Sigmoid colon (tissue), 7 donors: ENCODE data around the gene METAP2. TPM values are rescaled to one million over a fixed set of nuclear protein-coding genes. Genes with fewer than 3 reads are reported as not detected.

Source experiments
- DNase-seq: peaks from one replicate; pipeline ENCODE4 v3.0.0-alpha.2; 2019
- H3K27ac ChIP-seq, 4 donors: fragments of 200-600 bp; sonication (generic); one replicate each; pipeline ENCODE4 v1.5.1; 2016 to 2019; ENCODE audit warnings: mild to moderate bottlenecking in 1 of 4
- H3K27me3 ChIP-seq, 3 donors: fragments of 200-600 bp; sonication (generic); one replicate each; pipeline ENCODE4 v1.5.1; 2019; ENCODE audit warnings: mild to moderate bottlenecking in 1 of 3
- H3K36me3 ChIP-seq, 4 donors: fragments of 200-600 bp; sonication (generic); one replicate each; pipeline ENCODE4 v1.5.1; 2016 to 2019
- H3K4me1 ChIP-seq, 4 donors: fragments of 200-600 bp; sonication (generic); one replicate each; pipeline ENCODE4 v1.5.1; 2017 to 2019
- H3K4me3 ChIP-seq, 4 donors: fragments of 200-600 bp; sonication (generic); one replicate each; pipeline ENCODE4 v1.5.1; 2017 to 2019; ENCODE audit warnings: mild to moderate bottlenecking in 2 of 4, moderate library complexity in 1 of 4
- H3K9me3 ChIP-seq, 4 donors: fragments of 200-600 bp in 3 of 4; sonication (generic) in 3 of 4; one replicate each; pipeline versions ENCODE4 v1.5.1 to v1.6.1; 2013 to 2019
- CTCF ChIP-seq, 4 experiments: fragments of 450-650 bp in 3 of 4; fragments of 200-600 bp in 1 of 4; IDR thresholded peaks; one replicate each; pipeline ENCODE4 v1.5.1; 2016 to 2019; ENCODE audit warnings: antibody characterized with exemption in 4 of 4, mild to moderate bottlenecking in 3 of 4, moderate library complexity in 2 of 4
- EP300 ChIP-seq, 4 donors: sonication (generic); formaldehyde crosslinking; IDR thresholded peaks; one replicate each; pipeline ENCODE4 v1.6.1; 2017; ENCODE audit warnings: antibody characterized with exemption in 4 of 4
- POLR2A ChIP-seq, 2 donors: fragments of 450-650 bp; IDR thresholded peaks; one replicate each; pipeline ENCODE4 v1.6.1; 2016; ENCODE audit warnings: antibody characterized with exemption in 2 of 2, mild to moderate bottlenecking in 2 of 2, moderate library complexity in 2 of 2
- POLR2AphosphoS5 ChIP-seq, 4 donors: sonication (generic); formaldehyde crosslinking; IDR thresholded peaks; one replicate each; pipeline ENCODE4 v1.6.1; 2017; ENCODE audit warnings: antibody characterized with exemption in 4 of 4
- WGBS, 2 donors: extraction: QIAGEN DNeasy Blood & Tissue Kit; methylation state at CpG; one replicate each; pipeline ENCODE4 v1.1.7; 2013; 5-methylcytosine and 5-hydroxymethylcytosine counted together
- intact Hi-C: fragments of 100-400 bp; cut with DNase I; formaldehyde crosslinking; loops from one replicate; pipeline ENCODE4 v1.15.1; 2023
- polyA plus RNA-seq, 3 donors: library from polyadenylated mRNA; stranded (reverse); fragments of 200-250 nt; gene quantifications; one replicate each; pipeline ENCODE4 v1.2.3, GENCODE V29; 2013
- total RNA-seq, 4 donors: library from RNA; depleted of rRNA; stranded (reverse); fragments of >200 nt; gene quantifications; one replicate each; pipeline ENCODE4 v1.1.0, GENCODE V29; 2016
- donor health status: healthy with polysubstance abuse.
- donor health status: Bipolar disorder and iron deficiency.
- donor health status: healthy.

Gene METAP2
- total and polyA plus RNA-seq, 7 donors, result 45.6 to 152 (median 75.1) TPM

GRCh38 chr12:95473231-95473883 is 595 bp upstream of the METAP2 start:
- Histone ChIP-seq H3K4me3 (peak overlapping the region; percentile 61 to 83 (median 74)), H3K4me1 (peaks cover 0 to 39% (median 23%) of the 10 kb centered on the region in 4 donors), H3K27me3 (no peaks in the 10 kb centered on the region), H3K9me3 (no peaks in the 10 kb centered on the region), H3K27ac (peak overlapping the region; percentile 81 to 93 (median 90)), H3K36me3 (peaks cover 0 to 25% (median 6%) of the 10 kb centered on the region in 4 donors)
- DNase-seq, result no peak
- TF ChIP-seq POLR2AphosphoS5 (IDR thresholded peaks at IDR 0.05) (no peak), EP300 (IDR thresholded peaks at IDR 0.05) (no peak), POLR2A (IDR thresholded peaks at IDR 0.05) (no peak), CTCF (IDR thresholded peaks at IDR 0.05) (no peak)
- WGBS, 2 donors, result 1% methylated on average over 23 of the region's 23 CpGs
- intact Hi-C loops, result loop anchor here (5.0 kb wide), 3 partner anchors 76 to 356 kb away; no protein-coding TSS in a partner anchor

GRCh38 chr12:95474660-95474958 is 657 bp downstream of the METAP2 start:
- peaks cover 0 to 51% (median 26%) of the 10 kb centered on the region in 4 donors for H3K4me1 ChIP-seq
- 1% methylated on average over 16 of the region's 16 CpGs for WGBS, 2 donors
- intact Hi-C loops, result loop anchor here (5.0 kb wide), 3 partner anchors 77 to 357 kb away; no protein-coding TSS in a partner anchor

GRCh38 chr12:95480230-95480629 is 6.3 kb downstream of the METAP2 start:
- Histone ChIP-seq H3K9me3 (no peaks in the 10 kb centered on the region), H3K36me3 (peaks cover 0 to 45% (median 6%) of the 10 kb centered on the region in 4 donors), H3K4me1 (peaks cover 0 to 75% (median 40%) of the 10 kb centered on the region in 4 donors), H3K27me3 (no peaks in the 10 kb centered on the region), H3K27ac (no peak overlapping the region), H3K4me3 (no peak overlapping the region)
- 79 to 87% methylated on average over 2 of the region's 2 CpGs for WGBS, 2 donors
- intact Hi-C loops, result loop anchor here (5.0 kb wide), 1 partner anchor 263 kb away; the partner anchor contains the start of genes FGD6 and VEZT
- TF ChIP-seq CTCF (IDR thresholded peaks at IDR 0.05) (no peak), POLR2AphosphoS5 (IDR thresholded peaks at IDR 0.05) (no peak), POLR2A (IDR thresholded peaks at IDR 0.05) (no peak), EP300 (IDR thresholded peaks at IDR 0.05) (no peak)
- no peak for DNase-seq

More at GRCh38 chr12:95474660-95474958, 657 bp downstream of the METAP2 start:
- no peak for DNase-seq
- H3K4me3 ChIP-seq, result peak overlapping the region; percentile 61 to 83 (median 74)
- H3K27ac ChIP-seq, result peak overlapping the region; percentile 81 to 93 (median 90)
- peaks cover 0 to 36% (median 6%) of the 10 kb centered on the region in 4 donors for H3K36me3 ChIP-seq
- H3K27me3 ChIP-seq, result no peaks in the 10 kb centered on the region
- H3K9me3 ChIP-seq, result no peaks in the 10 kb centered on the region
- TF ChIP-seq POLR2A (IDR thresholded peaks at IDR 0.05) (no peak), EP300 (IDR thresholded peaks at IDR 0.05) (no peak), CTCF (IDR thresholded peaks at IDR 0.05) (no peak), POLR2AphosphoS5 (IDR thresholded peaks at IDR 0.05) (no peak)

GRCh38 chr12:95481072-95481471 is 7.1 kb downstream of the METAP2 start:
- Histone ChIP-seq H3K27ac (peak overlapping the region in 1 of 4 donors; percentile 23), H3K4me3 (no peak overlapping the region), H3K4me1 (peaks cover 0 to 75% (median 34%) of the 10 kb centered on the region in 4 donors), H3K9me3 (no peaks in the 10 kb centered on the region), H3K27me3 (no peaks in the 10 kb centered on the region), H3K36me3 (peaks cover 0 to 48% (median 6%) of the 10 kb centered on the region in 4 donors)
- no peak for DNase-seq
- intact Hi-C loops, result loop anchor here (5.0 kb wide), 1 partner anchor 264 kb away; the partner anchor contains the start of genes FGD6 and VEZT
- WGBS, 2 donors, result 76 to 85% methylated on average over 3 of the region's 3 CpGs
- no peak for TF ChIP-seq POLR2AphosphoS5 (IDR thresholded peaks at IDR 0.05)
- no peak for TF ChIP-seq POLR2A (IDR thresholded peaks at IDR 0.05)
- TF ChIP-seq CTCF (IDR thresholded peaks at IDR 0.05), result no peak
- no peak for TF ChIP-seq EP300 (IDR thresholded peaks at IDR 0.05)
